Stimulated activated CD4-positive, alpha-beta T cell treated with anti-CD3 and anti-CD28 coated beads, Interleukin-2, amount 100 ng/mL, for 4 hours (primary cell): ENCODE data around the gene TPM3.
"Not testable (repeated sequence)": the region's sequence is repeated elsewhere in the genome, so short reads cannot be mapped to it uniquely, and the experiment has no call there.

Experiments used
- DNase-seq: peaks from one replicate; pipeline ENCODE4 v3.0.0-alpha.2; 2020; ENCODE audit warnings: low read depth

Gene TPM3

DNA sequence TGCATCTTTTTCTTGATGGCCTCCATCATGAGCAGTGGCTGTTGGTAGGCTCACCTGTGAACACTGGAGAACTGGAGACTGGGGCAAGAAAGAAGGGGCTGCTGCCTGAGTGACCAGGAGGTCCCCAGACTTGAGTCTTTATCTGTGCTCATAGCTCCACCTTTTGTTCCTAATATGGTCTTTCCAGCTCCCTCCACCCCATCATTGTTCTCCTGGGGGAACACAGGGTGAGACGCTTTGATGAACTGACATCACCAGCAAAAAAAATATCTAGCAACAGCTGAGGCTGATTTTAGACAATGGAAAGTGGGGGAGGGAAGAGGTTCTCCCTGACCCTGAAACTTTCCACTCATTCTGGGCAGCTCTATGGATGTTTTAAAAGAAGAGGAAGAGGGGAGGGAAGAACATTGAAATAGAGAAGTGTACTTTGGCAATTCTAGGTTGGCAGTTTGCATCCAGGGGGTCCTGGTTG lies at the start of gene TPM3:
TSS of gene TPM3 (minus strand) at position 111 of the 472 bp plus-strand sequence. CDS start at position 29, 82 bp downstream.
- DNase-seq, result no peak

DNA sequence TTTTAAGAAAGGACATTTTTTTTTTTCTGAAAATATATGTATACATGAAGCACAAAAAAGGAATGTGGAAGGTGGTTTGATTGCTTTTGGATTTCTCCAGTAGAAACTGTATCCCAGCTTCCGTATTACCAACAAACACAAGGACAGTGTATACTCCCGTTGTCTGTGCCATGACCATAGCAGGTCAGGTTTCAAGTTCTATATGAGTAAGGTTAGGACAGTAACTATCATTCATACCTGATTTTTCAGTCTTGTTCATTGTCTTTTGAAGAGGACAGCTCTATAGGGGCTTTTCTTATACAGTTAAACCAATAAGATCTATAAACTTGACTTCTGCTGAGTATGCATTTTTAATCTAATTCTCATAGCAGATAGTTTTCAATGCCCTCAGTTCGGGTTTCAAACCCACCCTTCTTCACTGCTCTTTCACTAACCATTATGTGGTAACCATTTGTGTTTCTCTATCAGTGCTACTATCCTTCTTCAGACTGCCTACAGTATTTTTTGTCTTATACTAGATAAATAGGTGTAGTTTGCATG lies 48.5 kb upstream of the TPM3 start:
- DNase-seq, result no peak

DNA sequence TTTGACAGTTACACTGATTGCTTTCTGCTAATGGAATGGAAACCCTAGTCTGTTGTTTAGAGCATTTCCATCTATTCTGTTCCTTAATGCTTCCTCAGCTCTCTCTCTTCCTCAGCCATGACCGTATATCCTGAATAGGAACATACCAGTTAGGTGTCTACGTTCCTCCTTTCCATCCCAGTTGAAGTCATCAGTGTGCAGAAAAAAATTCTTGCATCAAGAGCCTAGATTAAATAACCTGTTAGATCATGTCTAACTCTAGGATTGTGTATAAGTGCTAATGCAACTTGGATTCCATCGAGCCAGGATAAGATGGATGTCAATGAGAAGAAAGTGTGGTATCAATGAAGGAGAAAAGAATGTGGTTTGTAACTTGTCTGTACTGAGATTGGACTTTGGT lies 47.6 kb upstream of the TPM3 start:
- no peak for DNase-seq

DNA sequence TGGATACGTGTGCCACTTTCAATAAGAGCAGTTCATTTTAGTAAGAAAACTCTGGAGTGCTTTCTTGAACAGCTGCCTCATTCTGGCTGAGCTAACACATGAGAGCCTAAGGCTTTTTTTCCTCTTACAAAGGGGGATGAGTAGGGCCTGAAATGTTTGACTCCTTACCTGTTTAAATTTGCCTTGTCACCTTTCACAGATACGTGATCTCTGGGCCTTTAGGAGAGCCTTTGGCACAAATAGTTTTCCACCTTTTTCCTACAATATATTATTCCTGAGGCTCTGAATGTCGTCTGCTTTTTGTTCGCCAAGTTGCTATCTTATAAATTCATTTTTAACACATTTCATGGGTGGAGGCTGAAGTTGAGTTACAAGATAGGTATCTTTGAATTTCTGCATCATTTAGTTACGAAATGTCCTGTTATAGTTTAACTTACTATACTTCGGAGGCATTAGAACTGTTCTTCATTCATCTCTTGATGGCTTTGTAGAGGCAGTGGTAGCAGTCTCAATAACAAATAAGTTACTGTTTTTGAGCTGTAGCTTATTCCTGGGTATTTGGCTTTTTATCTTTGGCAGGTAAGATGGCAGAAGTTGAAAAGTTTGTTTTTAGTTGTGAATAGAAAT lies 46.1 kb upstream of the TPM3 start:
- DNase-seq, result no peak

DNA sequence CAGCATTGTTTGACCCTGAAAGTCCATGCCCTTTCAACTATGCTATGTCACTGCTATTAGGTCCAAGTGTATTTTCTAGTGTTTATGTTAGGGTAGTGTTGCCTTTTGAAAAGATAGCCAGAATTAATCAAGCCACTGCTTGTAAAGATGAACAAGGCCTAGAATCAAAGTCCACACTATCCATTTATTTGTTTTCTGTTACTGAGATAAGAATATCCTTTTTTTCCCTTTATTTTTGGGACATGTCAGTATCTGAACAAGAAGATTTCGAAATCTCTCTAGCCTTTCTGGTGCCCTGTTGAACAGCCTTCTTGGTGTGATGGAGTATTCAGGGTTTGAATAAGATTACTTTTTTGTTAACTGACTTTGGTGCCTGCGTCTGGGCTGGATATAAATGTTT lies 45.5 kb upstream of the TPM3 start:
- DNase-seq, result no peak

DNA sequence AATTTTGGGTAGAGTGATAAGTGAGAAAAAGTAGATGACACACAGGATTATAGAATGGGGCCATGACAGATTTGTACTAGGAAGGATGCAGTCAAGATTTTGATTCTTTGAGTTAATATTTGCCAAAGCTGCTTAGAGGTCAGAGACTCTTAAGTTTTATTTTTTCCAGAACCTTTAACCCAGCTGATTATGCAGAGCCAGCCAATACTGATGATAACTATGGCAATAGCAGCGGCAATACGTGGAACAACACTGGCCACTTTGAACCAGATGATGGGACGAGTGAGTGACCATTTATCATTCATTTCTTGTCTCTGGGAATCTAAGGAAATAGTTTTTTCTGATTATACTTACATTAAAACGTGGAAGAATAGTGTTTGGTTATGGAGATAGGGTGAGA lies 45.0 kb upstream of the TPM3 start:
- no peak for DNase-seq

DNA sequence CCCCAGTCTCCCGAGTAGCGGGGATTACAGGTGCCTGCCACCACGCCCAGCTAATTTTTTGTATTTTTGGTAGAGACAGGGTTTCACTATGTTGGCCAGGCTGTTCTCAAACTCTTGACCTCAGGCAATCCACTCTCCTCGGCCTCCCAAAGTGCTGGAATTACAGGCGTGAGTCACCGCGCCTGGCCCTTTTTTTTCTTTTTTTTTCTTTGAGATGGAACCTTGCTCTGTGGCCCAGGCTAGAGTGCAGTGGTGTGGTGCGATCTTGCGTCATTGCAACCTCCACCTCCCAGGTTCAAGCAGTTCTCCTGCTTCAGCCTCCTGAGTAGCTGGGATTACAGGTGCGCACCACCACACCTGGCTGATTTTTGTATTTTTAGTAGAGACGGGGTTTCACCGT lies 41.2 kb upstream of the TPM3 start:
- DNase-seq, result not testable (repeated sequence)

DNA sequence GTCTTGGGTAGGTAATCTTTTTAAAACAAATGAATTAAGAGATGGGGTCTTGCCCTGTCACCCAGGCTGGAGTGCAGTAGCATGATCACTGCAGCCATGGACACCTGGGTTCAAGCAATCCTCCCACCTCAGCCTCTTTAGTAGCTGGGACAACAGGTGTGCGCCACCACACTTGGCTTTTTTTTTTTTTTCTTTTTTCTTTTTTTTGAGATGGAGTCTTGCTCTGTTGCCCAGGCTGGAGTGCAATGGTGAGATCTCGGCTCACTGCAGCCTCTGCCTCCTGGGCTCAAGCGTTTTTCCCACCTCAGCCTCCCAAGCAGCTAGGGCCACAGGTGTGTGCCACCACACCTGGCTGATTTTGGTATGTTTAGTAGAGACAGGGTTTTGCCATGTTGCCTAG lies 39.2 kb upstream of the TPM3 start:
- DNase-seq, result not testable (repeated sequence)

DNA sequence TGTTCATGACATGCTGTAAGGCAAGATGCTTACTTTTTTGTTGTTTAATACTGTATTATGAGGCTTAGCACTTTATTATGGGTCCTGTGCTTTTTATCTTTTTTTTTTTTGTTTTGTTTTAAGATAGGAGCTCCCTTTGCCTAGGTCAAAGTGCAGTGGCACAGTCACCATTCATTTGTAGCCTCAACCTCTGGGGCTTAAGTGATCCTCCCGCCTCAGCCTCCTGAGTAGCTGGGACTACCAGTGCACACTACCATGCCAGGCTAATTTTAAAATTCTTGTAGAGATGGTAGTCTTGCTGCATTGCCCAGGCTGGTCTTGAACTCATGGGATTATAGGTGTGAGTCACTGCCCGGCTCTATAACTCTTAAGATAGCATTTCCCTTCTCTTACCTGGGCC lies 33.5 kb upstream of the TPM3 start:
- DNase-seq, result no peak

DNA sequence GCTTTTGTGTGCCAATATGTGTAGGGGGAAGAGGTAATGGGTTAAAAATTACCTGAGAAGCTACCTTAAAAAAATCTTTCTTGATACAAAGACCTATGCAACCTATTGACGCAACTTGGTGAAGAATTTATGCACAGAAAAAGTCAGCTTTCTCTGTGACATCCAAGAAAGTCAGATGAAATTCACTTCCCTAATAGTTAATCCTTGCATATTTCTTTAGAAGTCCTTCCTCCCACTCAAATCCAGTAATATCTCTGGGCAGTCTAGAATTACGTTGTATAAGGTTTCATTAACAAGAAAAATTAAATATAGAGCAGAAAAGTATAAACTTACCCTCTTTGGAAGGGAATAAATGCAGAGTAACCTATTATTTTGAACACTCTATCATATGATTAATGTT lies 31.7 kb upstream of the TPM3 start:
- no peak for DNase-seq

DNA sequence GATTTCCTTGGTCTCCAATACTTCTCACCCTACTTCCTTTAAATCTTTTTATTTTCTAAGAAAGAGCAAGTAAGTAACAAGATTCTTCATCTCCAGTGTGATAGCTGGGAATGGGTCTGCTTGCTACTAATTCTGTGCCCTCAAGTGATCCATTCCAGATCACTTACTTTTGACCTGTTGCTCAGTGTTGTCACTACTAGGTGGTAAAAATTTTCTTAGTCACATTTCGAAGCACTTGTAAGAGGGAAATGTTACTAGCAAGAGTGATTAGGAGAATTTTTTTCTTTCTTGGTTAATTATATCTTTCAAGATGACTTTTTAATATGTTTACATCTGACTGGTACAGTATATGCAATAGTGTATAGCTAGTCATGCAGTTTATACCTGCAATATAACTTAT lies 31.0 kb upstream of the TPM3 start:
- no peak for DNase-seq

DNA sequence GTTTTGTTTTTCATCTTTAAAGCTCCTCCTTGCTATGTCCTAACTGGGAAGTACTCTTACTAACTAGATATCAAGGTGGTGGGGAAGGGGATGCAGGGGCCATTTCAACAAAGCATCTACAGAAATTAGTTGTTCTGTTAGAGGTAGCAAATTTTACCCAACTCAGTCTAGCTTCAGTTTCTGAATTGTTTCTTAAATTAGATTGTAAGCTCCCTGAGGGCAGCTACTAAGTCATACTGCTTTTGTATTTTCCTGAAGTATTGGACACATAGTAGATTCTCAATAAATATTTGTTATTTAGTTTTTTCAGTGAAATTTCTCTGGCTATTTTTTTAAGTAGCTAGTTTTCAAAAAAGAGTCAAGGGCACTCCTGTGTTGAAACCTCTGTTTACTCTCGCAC lies 30.6 kb upstream of the TPM3 start:
- DNase-seq, result no peak

DNA sequence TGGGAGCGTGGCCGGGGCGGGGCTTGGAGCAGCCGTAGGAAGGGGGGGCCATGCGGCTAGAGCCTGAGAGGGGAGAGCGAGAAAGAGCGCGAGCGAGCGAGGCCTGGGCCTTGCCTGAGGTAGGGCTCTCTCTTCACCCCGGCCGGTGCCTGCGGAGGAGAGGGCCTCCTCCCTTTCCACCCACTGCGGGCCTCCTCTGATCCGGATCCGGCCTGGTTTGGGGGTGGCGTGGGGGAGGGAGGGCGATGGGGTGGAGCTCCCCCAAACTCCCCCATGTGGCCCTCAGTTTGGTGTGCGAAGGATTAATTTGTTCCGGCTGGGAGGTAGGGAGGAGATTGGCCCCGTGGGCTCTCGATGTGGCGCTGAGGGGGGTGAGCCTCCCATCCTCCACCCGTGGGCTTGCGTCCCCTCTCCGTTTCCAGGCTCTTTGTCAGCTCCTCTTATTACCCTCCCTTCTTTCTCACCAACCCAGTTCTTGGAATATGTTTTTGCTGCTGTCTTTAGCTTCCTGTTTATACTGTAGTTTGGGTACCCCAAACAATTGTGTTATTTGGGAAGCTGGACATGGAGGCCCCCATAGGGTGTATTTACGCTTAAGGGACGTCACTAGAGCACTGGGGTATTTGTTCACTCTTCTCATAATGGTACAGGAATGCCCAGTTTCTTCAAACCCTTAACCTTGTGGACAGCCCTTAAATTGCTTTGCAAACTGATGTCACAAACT lies 29.5 kb upstream of the TPM3 start:
- peak; percentile 75 for DNase-seq

DNA sequence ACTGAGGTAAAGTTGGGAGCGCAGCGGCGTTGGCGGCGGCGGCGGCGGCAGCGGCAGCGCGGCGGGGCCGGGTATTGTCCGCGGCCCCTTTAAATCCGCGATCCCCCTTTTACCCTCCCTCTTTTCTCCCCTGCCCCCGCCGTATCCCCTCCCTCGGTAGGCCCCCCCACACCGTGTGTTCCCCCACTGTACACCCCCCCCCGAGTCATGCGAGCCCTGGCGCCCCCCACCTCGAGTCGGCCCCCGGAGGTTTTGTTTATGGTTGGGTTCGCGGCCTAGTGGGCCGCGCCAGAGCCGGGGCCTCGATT lies 29.0 kb upstream of the TPM3 start:
- no peak for DNase-seq

DNA sequence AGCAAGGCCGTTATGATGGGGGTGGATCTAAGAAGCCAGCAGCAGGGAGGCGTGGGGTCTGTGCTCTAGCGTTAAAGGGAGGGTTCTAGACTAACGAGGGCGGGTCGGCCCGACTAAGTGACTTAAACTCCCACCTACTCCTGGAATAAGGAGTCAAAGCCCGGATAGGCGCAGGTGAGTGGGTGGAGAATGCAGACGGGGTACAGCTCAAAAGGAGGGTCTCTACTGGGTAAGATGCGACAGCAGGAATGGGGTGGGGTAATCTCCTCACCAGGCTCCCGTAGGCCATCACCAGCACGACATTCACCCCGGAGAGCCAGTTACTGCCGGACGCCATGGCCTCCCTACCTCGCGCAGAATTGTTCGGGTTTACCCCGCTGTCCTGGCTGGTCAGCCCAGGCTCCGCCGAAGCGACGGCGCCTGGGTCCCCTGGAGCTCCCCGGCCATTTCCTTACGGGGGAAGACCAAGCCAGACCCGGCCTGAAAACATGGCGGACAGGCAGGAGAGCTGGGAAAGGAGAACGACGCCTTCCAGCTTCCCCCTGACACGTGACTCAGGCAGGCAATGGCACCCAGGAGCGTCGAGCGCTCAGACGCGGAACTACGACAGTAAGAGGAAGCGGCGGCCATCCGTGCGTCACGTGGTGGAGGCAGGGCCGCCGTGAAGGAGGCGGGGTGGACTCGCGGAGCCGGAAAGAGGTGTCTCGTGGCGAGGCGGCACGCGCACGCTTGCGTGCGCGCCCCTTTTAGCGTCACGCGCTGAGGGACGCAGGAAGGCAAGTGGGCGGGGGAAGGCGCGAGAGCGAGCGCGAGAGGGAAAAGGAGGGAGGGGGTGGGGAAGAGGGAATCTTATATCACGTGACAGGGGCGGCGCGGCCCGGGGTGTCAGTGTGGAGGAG lies 28.4 kb upstream of the TPM3 start, which contains the start of gene UBAP2L:
TSS of gene UBAP2L (plus strand) at position 885 of the 899 bp plus-strand sequence. CDS start 4,169 bp downstream, outside the sequence.
- peak; percentile 98 for DNase-seq

DNA sequence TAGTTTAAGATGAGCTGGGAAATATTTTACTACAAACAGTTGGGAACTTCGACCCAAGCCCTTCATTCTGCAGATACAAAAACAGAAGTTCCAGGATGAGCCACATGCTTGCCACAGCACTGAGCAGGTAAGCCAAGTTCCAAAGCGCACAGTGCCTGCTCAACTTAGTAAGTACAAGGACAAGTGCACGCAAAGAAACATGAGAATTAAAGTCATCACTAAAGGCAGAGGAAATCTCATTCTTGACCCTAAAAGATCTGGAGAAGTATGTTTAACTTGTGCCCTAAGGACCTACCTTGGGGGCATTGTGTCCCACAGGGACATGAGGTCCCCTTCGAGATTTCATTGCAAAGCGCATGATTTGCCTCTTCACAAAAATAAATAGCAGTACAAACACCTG lies 27.6 kb upstream of the TPM3 start:
- no peak for DNase-seq

DNA sequence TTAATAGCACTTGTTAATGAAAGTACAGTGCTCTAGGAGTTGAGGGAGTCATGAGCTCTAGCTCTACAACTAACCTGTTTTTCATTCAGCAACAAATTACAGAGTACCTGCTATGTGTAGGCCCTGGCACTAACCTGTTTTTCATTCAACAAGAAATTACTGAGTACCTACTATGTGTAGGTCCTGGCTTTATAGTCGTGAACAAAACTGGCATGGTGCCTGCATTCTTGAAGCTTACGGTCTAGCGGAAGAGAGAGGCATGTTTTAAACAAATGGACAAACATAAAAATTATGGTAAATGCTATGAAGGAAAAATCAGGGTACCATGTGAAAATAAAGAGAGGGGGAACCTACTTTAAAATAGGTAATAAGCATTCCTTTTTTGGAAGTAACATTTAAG lies 26.6 kb upstream of the TPM3 start:
- no peak for DNase-seq

DNA sequence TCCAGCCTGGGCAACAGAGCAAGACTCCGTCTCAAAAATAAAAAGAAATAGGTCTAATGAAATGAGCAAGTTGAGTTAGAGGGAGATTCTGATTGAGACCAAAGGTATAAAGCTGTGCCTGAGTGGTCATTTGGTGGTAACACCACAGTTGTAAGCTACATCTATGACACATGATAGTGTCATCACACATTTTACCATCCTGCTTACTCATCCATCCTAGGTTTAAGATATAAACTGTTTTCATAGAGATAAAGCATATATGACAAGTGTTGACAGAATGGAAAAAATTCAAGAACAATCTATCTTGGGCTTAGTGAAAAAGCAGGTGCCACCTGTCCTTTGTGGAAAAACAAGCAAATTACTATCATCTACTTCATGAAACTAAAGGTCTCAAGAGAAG lies 21.4 kb upstream of the TPM3 start:
- no peak for DNase-seq

DNA sequence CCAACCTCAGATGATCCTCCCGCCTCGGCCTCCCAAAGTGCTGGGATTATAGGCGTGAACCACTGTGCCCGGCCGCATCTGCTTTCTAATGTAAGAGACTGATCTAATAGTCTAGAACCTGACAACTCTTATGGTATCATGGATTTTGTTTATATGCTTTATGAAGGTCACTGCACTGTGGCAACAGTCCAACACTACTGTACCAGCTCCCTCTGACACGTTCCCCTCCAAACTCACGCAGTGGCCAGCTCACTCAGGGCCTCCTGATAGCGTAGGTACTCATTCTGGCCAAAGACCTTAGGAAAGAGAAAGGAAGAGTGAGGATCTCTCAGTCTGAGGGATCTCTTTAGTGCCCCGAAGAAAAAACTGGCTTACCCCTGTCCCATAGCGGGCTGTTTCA lies 20.2 kb upstream of the TPM3 start:
- DNase-seq, result no peak

DNA sequence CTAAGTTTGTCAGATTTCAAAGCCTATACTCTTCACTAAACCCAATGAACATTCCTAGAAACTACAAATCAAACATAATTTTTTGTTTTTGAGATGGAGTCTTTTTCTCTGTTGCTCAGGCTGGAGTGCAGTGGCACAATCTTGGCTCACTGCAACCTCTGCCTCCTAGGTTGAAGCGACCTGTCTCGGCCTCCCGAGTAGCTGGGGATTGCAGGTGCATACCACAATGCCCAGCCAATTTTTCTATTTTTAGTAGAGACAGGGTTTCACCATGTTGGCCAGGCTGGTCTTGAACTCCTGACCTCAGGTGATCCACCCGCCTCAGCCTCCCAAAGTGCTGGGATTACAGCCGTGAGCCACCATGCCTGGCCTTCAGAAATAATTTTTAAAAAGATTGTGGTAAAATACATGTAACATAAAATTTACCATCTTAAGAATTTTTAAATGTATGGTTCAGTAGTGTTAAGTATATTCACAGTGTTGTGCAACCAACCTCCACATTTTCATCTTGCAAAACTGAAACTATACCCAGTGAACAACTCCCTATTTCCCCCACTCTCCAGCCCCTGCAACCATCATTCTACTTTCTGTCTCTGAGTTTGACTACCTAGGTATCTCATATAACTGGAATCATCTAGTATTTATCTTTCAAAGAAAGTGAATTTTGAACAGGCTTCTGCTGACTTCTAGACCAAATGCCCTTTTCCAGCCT lies 16.9 kb upstream of the TPM3 start:
- DNase-seq, result no peak

DNA sequence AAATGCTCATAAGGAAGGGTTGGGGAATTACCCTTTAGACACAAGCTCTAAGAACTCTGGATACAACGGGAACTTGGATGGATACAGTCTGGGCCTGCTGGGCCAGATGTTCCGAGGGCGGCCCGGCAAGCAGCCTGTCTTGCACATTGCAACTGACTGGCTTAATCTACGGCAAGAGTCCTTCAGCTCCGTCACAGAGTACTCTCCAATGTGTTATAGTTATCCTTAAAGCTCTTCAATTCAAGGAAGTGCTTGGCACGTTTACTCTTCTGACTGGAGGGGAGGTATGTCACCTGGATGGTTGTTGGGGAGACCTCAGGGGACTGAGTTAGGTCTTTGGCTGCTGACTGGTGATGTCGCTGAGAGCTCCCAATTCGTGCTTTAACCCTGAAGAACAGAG lies 15.4 kb upstream of the TPM3 start:
- DNase-seq, result no peak

DNA sequence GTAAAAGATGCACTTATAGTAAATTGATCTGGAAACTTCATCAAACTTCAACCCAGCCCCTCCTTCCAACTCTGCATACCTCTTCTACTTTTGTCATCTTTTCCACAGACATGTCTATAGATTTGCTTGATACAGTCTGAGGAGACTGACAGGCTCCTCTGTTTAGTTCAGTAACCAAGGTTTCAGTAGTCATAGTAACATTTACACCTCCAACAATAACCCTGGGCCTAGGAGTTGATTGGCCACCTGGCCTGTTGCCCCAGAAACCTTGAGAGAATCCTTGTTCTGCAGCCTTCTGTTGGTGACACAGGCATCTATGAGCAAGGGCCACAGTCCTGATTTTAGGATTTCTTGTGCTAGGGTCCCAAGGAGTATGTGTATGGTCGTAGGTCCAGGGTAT lies 14.3 kb upstream of the TPM3 start, which contains the start of gene CFAP141:
TSS of gene CFAP141 (minus strand) at position 138 of the 400 bp plus-strand sequence. CDS start at position 112, 26 bp downstream.
- DNase-seq, result no peak
